GM21786 (cell line): ENCODE results near the gene TSKS.
"Not testable (repeated sequence)": the region's sequence is repeated elsewhere in the genome, so short reads cannot be mapped to it uniquely, and the experiment has no call there.

Source experiments
- ATAC-seq: cut with Tn5 transposase; IDR thresholded peaks from one replicate; pipeline ENCODE4 v1.9.1; 2021; ENCODE audit not compliant: unreplicated experiment

Gene TSKS

GRCh38 chr19:49727217-49728030 lies 35.7 kb downstream of the TSKS start:
- ATAC-seq, result no peak

- not testable (repeated sequence) for ATAC-seq
Observed at GRCh38 chr19:49719420-49719819, 43.7 kb downstream of the TSKS start.

GRCh38 chr19:49718991-49719390 lies 44.1 kb downstream of the TSKS start:
- no peak for ATAC-seq

GRCh38 chr19:49718511-49718910 lies 44.6 kb downstream of the TSKS start:
- ATAC-seq, result no peak

- ATAC-seq, result no peak
Observed at GRCh38 chr19:49716154-49716553, 47.0 kb downstream of the TSKS start.

- ATAC-seq, result no peak
Observed at GRCh38 chr19:49713236-49713845, 49.8 kb downstream of the TSKS start.

- no peak for ATAC-seq
Observed at GRCh38 chr19:49712397-49712859, 50.7 kb downstream of the TSKS start.

GRCh38 chr19:49710372-49710951 lies 52.6 kb downstream of the TSKS start:
- ATAC-seq, result no peak

GRCh38 chr19:49705919-49706318 lies 57.2 kb downstream of the TSKS start:
- ATAC-seq, result no peak

GRCh38 chr19:49704888-49705642 lies 58.0 kb downstream of the TSKS start:
- no peak for ATAC-seq

GRCh38 chr19:49701271-49701786 lies 61.8 kb downstream of the TSKS start:
- ATAC-seq, result no peak

GRCh38 chr19:49700563-49700962 lies 62.5 kb downstream of the TSKS start:
- no peak for ATAC-seq

GRCh38 chr19:49699364-49699763 lies 63.7 kb downstream of the TSKS start:
- ATAC-seq, result no peak

GRCh38 chr19:49696865-49697264 lies 66.2 kb downstream of the TSKS start:
- no peak for ATAC-seq

- no peak for ATAC-seq
Observed at GRCh38 chr19:49696115-49696514, 67.0 kb downstream of the TSKS start.

GRCh38 chr19:49692147-49692506 lies 71.0 kb downstream of the TSKS start:
- ATAC-seq, result no peak

- ATAC-seq, result no peak
Observed at GRCh38 chr19:49691243-49692146, 71.6 kb downstream of the TSKS start.

- no peak for ATAC-seq
Observed at GRCh38 chr19:49690656-49691242, 72.4 kb downstream of the TSKS start, which contains the start of gene CPT1C. CPT1C (plus strand) TSS chr19:49691116; CDS start chr19:49692253, 1,137 bp downstream.

- ATAC-seq, result no peak
Observed at GRCh38 chr19:49690079-49690655, 72.9 kb downstream of the TSKS start.
